ENCODE measurements around the gene SLPI.

SLPI gene

DNA sequence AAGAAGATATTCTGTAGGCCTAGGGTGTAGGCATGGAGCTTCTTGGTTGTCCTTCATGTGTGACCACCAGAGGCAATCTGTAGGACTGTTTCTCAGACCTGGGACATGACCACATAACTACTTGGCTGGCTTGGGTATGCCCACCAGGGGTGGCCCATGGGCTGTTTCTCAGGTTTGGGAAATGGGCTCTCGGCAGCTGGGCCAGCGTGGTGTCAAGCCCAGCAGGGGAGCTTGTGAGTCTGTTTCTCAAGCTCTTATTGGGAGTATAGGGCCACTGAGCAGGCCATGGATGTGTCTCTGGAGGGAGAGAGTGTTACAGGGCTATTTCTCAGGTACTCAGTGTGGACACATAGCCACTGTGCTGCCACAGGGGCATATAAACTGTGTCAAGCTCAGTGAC is 35.7 kb downstream of the SLPI start:
- peak overlapping the region; percentile 92 for H3K27ac ChIP-seq
- TF ChIP-seq ZFX (IDR thresholded peaks at IDR 0.05) (no peak), CTCF (conservative IDR thresholded peaks at IDR 0.05) (no peak; the same call in 1 of the 2 replicates)

DNA sequence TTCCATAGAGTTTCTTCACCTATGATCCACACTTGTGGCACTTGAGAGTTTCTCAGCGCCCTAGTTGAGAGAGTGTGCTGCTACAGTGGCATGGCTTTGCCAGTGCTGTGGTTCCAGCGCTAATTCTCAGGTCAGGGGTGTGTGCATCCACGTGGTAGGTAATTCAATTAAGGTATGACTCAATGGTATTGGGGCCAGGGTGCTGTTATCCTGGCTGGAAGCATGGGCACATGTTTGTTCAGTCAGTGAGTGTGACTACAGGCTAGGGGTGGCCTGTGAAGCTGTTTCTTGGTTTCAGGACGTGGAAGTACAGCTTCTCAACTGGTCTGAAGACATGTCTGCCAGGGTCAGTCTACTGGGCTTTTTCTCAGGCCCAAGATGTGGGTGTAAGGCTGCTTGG is 36.2 kb downstream of the SLPI start:
- peak overlapping the region; percentile 92 for H3K27ac ChIP-seq
- TF ChIP-seq CTCF (conservative IDR thresholded peaks at IDR 0.05) (no peak), ZFX (IDR thresholded peaks at IDR 0.05) (no peak)

DNA sequence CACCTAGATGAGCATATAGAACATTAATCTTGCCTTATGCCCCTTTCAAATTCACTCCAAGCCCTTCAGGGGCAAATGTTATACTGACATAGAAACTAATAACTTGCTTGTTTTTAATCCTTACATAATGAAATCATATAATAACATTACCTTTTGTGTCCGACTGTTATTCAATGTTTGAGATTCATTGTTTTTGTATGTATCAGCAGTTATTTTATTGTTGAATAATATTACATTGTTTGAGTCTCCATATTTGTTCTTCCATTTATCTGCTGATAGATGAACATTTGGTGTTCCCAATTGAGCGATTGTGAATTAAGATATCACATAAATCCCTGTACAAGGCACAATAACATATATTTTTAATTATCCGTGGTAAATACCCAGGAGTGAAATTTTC is 41.5 kb downstream of the SLPI start:
- TF ChIP-seq ZFX (IDR thresholded peaks at IDR 0.05) (no peak), CTCF (conservative IDR thresholded peaks at IDR 0.05) (no peak)
- no peak overlapping the region for H3K27ac ChIP-seq

DNA sequence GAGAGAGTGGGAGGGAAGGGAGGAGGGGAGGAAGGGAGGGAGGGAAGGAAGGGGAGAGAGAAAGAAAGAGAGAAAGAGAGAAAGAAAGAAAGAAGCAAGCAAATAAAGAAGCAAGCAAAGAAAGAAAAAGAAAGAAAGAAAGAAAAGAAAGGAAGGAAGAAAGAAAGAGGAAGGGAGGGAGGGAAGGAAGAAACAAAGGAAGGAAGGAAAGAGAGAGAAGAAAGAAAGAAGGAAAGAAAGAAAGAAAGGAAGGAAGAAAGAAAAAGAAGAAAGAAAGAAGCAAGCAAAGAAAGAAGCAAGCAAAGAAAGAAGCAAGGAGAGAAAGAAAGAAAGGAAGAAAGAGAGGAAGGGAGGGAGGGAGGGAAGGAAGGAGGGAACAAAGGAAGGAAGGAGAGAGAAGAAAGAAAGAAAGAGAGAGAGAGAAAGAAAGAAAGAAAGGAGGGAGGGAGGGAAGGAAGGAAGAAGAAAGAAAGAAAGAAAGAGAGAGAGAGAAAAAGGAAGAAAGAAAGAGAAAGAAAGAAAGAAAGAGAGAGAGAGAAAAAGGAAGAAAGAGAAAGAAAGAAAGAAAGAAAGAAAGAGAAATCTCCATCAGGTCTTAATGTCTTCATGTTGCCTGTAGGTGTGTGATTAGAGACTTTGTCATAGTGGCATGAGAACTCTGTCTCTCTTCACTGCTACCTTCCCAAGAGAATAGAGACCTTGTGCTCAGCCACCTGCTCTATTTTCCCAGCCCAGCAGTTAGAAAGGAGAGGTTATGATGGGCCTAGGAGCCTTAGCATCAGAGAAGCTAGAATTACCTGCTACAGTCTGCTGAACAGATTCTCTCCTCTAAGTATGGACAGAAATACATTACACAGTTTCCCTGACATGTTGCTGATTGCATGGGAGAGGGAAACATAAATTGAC is 42.5 kb downstream of the SLPI start:
- TF ChIP-seq ZFX (IDR thresholded peaks at IDR 0.05), result no peak
- no peak for TF ChIP-seq CTCF (conservative IDR thresholded peaks at IDR 0.05)
- H3K27ac ChIP-seq, result no peak overlapping the region

- H3K27ac ChIP-seq, result no peak overlapping the region
- TF ChIP-seq CTCF (conservative IDR thresholded peaks at IDR 0.05) (no peak), ZFX (IDR thresholded peaks at IDR 0.05) (no peak)
These were observed 44.4 kb downstream of the SLPI start for GRCh38 chr20:45209924-45210323.

GRCh38 chr20:45206725-45207124 is 47.6 kb downstream of the SLPI start, which contains the start of gene SEMG1:
SEMG1 (plus strand) TSS chr20:45207033; CDS start chr20:45207054, 21 bp downstream.
- H3K27ac ChIP-seq, result no peak within 1 kb of the TSS
- no peak for TF ChIP-seq ZFX (IDR thresholded peaks at IDR 0.05)
- no peak for TF ChIP-seq CTCF (conservative IDR thresholded peaks at IDR 0.05)
